Limb (tissue), 2 donors: ENCODE data around the gene MYCL.
"Not testable (repeated sequence)": the region's sequence is repeated elsewhere in the genome, so short reads cannot be mapped to it uniquely, and the experiment has no call there.

Experiments used
- DNase-seq, 2 donors: peaks; one replicate each; pipeline ENCODE4 v3.0.0-alpha.2; 2016; ENCODE audit errors: extremely low spot score in 2 of 2

The MYCL gene

GRCh38 chr1:39890880-39891279 is 10.8 kb downstream of the MYCL start:
- DNase-seq, result no peak

- no peak for DNase-seq
Measured at GRCh38 chr1:39890273-39890672, 11.4 kb downstream of the MYCL start.

DNA sequence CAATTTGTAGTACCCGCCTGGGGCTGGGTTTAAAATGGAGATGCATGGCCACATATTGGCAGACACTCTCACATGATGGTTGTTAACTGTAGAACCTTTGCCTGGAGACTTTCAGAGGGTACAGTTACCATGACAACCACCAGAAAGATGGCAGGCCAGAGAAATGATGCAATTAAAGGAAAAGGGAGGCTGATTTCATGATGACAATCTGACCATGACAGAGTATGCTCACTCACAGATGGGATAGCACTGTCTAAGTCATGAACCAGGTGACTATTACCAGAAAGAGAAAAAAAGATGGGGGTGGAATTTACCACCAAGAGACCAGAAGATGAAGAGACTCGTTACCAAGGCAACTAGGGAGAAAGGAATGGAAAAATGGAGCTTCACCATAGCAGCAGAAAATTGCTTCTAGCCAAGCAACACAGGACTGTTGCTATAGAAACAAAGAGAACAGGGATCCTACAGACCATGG is 14.9 kb downstream of the MYCL start:
- no peak for DNase-seq

DNA sequence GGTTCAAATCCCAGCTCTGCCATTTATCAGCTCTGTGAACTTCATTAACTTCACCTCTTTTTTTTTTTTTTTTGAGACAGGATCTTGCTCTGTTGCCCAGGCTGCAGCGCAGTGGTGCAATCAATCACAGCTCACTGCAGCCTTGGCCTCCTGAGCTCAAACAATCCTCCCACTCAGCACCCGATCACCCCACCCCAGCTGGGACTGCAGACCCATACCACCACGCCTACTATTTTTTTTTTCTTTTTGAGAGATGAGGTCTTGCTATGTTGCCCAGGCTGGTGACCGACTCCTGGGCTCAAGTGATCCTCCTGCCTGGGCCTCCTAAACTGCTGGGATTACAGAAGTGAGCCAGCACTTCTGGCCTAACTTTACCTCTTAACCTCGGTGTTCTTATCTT is 16.2 kb downstream of the MYCL start:
- DNase-seq, result no peak

DNA sequence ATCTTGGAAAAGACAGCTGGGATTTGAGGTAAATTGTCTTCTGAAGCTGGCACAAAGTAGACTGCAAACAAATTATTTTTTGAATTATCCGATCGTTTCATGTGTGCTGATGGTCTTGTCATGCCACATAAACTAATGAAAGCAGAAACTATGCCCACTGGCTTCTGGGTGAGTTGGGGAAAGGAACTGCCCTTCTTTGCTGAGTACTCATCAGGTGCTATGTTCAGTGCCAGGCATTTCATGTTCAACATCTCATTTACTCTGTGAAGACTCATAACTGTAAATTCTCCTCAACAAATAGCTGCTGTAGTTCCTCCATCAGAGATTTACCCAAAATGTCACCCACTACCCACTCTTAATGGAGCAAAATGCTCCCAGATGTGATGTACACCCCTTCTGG is 19.6 kb downstream of the MYCL start:
- DNase-seq, result no peak

DNA sequence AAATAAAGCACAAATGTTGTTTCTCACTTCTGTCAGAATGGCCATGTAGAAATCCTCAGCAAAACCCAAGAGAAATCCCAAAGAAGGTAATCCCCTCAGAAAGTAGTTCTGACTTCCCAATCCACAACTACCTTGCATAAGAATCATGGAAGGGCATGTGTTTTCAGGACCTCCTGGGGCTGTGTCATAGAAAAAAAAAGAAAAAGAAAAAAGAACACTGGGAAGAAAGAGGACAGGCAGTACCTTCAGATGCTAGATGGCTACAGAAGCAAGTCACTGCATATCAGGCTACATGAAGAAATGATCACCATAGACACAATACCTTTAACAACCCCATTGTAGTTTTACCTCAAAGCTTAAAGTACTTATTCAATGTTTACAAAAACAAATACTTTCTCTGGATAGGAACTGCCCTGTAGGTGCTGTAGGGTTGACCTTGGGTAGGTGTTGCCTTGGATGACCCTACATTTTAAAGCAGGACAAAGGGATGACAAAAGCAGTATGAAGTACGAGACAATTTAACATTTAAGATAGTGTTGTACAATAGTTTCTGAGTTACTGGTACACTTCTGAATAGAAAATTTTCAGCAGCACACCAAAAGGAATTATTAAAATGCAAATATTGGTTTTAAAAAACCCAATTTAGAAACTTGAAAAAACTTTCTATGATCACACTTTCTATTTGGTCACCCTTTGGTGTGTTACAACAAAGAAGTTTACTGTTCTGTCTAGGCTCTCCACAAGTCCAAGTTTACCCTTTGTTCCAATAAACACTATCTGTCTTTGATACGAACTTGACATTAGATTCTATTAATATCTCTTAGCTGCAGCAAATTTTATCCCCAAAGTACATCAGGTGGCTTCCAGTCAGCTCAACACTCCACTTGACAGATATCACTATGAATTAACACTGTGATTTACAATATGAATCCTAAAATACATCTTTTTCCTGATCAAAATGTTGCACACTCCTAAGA is 23.4 kb downstream of the MYCL start:
- DNase-seq, result no peak

DNA sequence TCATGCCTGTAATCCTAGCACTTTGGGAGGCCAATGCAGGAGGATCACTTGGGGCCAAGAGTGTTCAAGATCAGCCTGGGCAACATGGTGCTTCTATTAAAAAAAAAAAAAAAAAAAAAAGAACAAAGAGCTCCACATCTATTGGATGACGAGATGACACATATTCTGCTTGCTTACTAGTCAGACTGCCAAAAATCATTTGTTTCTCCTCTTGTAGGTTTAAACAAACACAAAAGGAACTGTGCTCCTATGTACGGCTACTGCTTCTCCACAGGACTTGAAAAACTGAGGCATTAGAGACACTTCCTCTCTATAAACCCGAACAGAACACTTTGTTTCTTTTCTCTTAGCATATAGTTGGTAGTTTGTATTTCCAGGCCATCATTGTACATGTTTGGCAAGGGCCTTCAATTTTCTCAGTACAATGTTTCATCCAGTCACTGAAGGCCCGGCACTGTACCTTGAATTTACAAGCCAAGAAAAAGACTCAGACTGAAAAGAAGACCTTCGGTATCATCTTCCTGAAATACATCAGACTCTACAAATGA is 24.4 kb downstream of the MYCL start:
- DNase-seq, result no peak

- no peak for DNase-seq
Measured at GRCh38 chr1:39876144-39876543, 25.6 kb downstream of the MYCL start.

GRCh38 chr1:39872698-39873097 is 29.0 kb downstream of the MYCL start:
- DNase-seq, result no peak

DNA sequence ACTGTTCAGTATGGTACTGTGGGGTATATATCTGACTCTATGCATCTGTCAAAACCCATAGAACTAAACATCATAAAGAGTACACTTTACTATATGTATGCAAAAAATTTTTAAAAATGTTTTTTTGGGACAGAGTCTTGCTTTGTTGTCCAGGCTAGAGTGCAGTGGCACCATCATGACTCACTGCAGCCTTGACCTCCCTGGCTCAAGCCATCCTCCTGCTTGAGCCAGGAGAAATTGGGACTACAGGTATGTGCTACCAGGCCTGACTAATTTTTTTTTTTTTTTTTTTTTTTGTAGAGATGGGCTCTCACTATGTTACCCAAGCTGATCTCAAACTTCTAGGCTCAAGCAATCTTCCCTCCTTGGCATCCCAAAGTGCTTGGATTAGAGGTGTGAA is 29.9 kb downstream of the MYCL start:
- no peak for DNase-seq

GRCh38 chr1:39871043-39871442 is 30.7 kb downstream of the MYCL start:
- not testable (repeated sequence) for DNase-seq

DNA sequence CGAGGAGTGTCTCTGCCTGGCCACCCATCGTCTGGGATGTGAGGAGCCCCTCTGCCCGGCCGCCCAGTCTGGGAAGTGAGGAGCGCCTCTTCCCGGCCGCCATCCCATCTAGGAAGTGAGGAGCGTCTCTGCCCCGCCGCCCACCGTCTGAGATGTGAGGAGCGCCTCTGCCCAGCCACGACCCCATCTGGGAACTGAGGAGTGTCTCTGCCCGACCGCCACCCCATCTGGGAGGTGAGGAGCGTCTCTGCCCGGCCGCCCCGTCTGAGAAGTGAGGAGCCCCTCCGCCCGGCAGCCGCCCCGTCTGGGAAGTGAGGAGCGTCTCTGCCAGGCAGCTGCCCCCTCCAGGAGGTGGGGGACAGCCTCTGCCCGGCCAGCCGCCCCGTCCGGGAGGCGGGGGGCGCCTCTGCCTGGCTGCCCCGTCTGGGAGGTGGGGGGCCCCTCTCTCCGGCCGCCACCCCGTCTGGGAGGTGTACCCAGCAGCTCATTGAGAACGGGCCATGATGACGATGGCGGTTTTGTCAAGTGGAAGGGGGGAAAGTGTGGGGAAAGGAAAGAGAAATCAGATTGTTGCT is 32.1 kb downstream of the MYCL start:
- DNase-seq, result not testable (repeated sequence)

GRCh38 chr1:39866767-39867166 is 35.0 kb downstream of the MYCL start:
- DNase-seq, result no peak

- DNase-seq, result no peak
Measured at GRCh38 chr1:39865762-39866161, 36.0 kb downstream of the MYCL start.

DNA sequence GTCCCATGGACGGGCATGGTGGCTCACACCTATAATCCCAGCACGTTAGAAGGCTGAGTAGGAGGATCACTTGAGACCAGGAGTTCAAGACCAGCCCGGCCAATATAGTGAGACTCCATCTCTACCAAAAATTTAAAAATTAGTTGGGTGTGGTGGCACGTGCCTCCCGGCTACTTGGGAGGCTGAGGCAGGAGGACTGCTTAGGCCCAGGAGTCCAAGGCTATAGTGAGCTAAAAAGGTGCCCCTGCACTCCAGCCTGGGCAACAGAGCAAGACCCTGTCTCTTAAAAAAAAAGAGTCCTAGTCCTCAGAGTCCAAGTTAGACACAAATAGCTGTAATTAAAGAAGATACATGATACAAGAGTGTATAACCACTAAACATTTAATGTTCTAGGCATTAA is 38.5 kb downstream of the MYCL start:
- DNase-seq, result no peak

GRCh38 chr1:39861003-39861402 is 40.7 kb downstream of the MYCL start:
- DNase-seq, result no peak

- DNase-seq, result no peak
Measured at GRCh38 chr1:39859859-39860812, 41.6 kb downstream of the MYCL start.

DNA sequence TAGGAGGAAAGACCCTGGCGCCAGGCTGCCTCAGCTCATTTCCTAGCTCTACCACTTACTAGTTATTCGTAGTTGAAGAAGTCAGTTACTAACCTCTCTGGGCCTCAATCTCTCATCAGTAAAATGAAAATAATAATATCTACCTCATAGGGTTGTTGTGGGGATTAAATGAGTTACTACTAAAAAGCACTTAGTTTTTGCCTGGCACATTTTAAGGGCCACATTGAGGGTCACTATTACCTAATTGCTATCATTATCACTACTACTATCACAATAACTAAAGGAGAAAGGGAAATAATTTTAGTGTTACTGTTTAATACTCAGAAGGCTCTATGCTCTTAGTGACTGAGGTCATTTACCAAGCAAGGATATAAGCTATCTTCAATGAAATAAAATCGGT is 43.4 kb downstream of the MYCL start:
- no peak for DNase-seq

- no peak for DNase-seq
Measured at GRCh38 chr1:39857126-39857878, 44.4 kb downstream of the MYCL start.

DNA sequence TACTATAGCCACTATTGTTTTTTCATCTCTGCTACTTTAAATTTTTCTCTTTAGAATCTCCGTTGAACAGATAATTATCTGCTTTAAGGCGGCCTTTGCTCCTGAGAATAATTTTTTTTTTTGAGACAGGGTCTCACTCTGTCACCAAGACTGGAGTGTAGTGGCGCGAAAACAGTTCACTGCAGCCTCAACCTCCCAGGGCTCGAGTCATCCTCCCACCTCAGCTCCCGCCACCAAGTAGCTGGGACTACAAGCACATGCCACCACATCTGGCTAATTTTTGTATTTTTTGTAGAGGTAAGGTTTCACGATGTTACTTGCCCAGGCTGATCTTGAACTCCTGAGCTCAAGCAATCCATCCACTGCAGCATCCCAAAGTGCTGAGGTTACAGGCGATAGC is 47.0 kb downstream of the MYCL start:
- no peak for DNase-seq

DNA sequence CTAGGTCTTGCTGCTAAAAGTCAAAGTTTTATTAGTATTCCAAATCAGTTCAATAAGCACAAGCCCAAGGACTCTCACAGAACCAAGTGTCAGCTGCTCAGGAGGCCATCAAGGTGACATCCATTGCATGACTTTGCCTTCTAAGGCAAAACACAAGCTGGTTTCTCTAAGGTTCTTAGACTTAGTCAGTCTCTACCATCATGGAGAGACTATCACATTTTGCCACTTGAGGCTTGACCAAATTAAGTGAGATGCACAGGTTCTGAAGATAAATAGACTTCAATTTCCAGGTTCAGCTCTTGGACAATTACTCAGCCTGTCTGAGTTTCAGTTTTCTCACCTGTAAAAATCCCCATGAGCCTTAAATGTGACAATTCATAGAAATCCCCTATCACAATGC is 47.4 kb downstream of the MYCL start:
- DNase-seq, result no peak
